ENCODE measurements around the gene TAS1R1. TPM values are rescaled to one million over a fixed set of nuclear protein-coding genes. Genes with fewer than 3 reads are reported as not detected.
A peak's percentile ranks its signal among the peaks of the same experiment; 100 is the strongest.
"Not testable (repeated sequence)": the region's sequence is repeated elsewhere in the genome, so short reads cannot be mapped to it uniquely, and the experiment has no call there.

Gene TAS1R1
- total RNA-seq, 4 donors from 2014 or later = not detected

DNA sequence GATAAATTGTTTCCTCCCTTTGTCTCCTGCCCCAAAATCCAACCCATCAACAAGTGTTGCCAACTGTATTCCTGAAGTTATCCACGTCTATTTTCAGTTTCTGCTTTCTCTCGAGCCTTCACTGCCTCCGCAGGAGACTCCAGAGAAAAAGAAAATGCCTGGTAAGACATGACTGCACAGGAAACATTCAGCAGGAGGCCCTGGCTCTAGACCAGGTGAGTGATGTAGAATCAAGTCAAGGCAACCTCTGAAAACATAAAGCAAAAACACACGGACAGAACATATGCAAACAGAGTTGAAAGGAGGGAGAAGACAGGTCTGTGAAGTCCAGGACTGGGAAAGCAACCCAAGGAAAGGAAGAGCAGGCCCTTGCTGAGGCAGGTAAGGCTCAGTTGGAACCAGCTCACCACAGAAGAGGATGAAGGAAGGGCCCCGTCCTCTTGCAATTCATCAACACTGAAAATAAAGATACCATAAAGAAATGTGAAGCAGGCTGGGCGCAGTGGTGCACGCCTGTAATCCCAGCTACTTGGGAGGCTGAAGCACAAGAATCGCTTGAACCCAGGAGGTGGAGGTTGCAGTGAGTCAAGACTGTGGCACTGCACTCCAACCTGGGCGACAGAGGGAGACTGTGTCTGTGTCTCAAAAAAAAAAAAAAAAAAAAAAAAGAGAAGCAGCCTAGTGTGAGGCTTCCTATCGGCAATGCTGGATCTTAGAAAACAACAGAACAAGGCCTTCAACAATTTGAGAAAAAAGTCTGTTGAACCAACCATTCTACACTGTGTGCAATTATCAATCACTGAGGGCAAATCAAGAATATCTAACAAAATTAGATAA lies 9.6 kb upstream of the TAS1R1 start:
- no peaks in the 10 kb centered on the region for H3K4me1 ChIP-seq
- H3K9me3 ChIP-seq = no peaks in the 10 kb centered on the region
- no peak overlapping the region for H3K27ac ChIP-seq
- H3K36me3 ChIP-seq = peaks cover 0 to 87% (median 2%) of the 10 kb centered on the region in 3 donors
- H3K27me3 ChIP-seq = no peaks in the 10 kb centered on the region
- TF ChIP-seq, protein P1, sequence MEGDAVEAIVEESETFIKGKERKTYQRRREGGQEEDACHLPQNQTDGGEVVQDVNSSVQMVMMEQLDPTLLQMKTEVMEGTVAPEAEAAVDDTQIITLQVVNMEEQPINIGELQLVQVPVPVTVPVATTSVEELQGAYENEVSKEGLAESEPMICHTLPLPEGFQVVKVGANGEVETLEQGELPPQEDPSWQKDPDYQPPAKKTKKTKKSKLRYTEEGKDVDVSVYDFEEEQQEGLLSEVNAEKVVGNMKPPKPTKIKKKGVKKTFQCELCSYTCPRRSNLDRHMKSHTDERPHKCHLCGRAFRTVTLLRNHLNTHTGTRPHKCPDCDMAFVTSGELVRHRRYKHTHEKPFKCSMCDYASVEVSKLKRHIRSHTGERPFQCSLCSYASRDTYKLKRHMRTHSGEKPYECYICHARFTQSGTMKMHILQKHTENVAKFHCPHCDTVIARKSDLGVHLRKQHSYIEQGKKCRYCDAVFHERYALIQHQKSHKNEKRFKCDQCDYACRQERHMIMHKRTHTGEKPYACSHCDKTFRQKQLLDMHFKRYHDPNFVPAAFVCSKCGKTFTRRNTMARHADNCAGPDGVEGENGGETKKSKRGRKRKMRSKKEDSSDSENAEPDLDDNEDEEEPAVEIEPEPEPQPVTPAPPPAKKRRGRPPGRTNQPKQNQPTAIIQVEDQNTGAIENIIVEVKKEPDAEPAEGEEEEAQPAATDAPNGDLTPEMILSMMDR (IDR thresholded peaks at IDR 0.05) = no peak
- TF ChIP-seq POLR2A (IDR thresholded peaks at IDR 0.05) = no peak
- DNase-seq = no peak
- no peak overlapping the region for H3K4me3 ChIP-seq

DNA sequence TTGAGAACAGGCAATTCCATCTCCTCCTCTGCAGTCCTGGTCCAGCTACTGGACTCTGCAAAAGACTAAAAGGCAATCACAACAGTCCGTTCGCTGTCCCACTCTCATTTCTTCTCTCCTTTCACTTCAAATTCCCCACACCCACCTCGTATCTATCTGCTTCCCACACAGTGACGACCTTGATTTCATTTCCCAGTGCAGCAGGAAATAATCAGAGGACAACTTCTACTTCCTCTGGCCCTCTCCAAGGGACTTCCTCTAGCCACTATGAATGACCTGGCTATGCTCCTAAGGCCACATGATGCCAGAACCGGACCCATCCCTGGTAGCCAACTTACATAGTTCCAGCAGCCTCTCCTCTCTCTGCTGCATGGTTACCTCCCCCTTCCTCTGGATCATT lies 8.8 kb upstream of the TAS1R1 start:
- no peak for TF ChIP-seq POLR2A (IDR thresholded peaks at IDR 0.05)
- TF ChIP-seq, protein P1 (IDR thresholded peaks at IDR 0.05) = no peak
- H3K27me3 ChIP-seq = no peaks in the 10 kb centered on the region
- H3K4me3 ChIP-seq = no peak overlapping the region
- H3K4me1 ChIP-seq = no peaks in the 10 kb centered on the region
- peak overlapping the region in 1 of 4 donors; percentile 0 for H3K27ac ChIP-seq
- no peak for DNase-seq
- H3K36me3 ChIP-seq = peaks cover 0 to 87% (median 2%) of the 10 kb centered on the region in 3 donors
- no peaks in the 10 kb centered on the region for H3K9me3 ChIP-seq

DNA sequence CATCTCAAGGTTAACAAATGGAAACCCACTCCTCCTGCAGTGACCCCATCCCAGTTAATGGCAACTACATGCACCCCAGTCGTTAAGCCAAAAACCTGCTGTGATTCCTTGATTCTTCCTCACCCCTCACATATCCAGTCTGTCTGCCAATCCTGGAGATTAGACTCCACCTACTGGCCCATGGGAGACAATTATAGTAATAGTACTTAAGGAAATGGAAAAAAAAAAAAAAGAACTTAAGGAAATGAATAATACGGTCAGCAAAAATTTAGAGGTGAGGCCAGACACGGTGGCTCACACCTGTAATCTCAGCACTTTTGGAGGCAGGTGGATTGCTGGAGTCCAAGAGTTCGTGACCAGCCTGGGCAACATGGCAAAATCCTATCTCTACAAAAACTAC lies 7.8 kb upstream of the TAS1R1 start:
- Histone ChIP-seq H3K27ac (no peak overlapping the region), H3K36me3 (peaks cover 0 to 77% (median 2%) of the 10 kb centered on the region in 3 donors), H3K4me1 (peaks cover 0 to under 1% (median 0%) of the 10 kb centered on the region in 4 donors), H3K27me3 (no peaks in the 10 kb centered on the region), H3K4me3 (no peak overlapping the region), H3K9me3 (no peaks in the 10 kb centered on the region)
- no peak for TF ChIP-seq POLR2A (IDR thresholded peaks at IDR 0.05)
- TF ChIP-seq, protein P1 (IDR thresholded peaks at IDR 0.05) = no peak
- DNase-seq = no peak

DNA sequence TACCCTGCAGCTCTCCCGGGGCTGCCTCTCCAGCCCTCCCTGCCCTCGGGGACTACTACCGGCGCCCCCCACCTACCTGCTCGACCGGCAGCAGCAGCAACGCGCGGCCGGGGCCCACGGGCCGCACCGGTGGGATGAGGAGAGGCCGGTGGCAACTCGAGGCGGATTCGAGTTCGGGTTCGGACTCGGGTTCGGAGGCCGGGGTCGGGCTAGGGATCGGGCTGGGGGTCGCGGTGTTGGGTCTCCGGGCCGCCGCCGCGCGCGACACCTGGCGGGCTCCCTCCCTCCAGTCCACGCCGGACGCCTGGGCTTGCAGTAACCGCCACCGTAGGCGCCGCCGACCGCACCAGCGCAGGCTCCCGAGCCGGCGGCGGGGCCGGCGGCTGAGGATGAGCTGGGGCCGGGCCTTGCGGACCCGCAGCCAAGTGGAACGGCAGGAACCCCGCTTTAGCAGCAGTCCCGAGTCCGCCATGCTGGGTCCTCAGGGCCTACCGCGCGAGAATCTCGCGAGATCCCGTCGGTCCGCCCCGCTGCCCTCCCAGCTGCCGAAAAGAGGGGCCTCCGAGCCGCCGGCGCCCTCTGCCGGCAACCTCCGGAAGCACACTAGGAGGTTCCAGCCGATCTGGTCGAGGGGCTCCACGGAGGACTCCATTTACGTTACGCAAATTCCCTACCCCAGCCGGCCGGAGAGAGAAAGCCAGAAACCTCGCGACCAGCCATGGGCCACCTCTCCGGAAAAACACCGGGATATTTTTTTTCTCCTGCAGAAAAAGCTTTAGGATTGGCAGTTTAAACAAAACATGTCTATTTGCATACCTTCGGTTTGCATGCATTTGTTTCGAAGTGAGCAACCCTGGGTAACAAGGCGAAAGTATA lies 838 bp upstream of the TAS1R1 start, which contains the start of gene NOL9:
Gene NOL9, minus strand, starts transcription at position 483 of the 876 bp plus-strand sequence. Its CDS starts 11 bp downstream, at position 472.
- Histone ChIP-seq H3K9me3 (no peaks in the 10 kb centered on the region), H3K4me1 (peaks cover 0 to 22% (median 13%) of the 10 kb centered on the region in 4 donors), H3K4me3 (peak within 1 kb of the TSS; percentile 90 to 100 (median 93)), H3K36me3 (peaks cover 0 to 17% (median 0%) of the 10 kb centered on the region in 3 donors), H3K27ac (peak within 1 kb of the TSS; percentile 69 to 85 (median 74)), H3K27me3 (no peaks in the 10 kb centered on the region)
- DNase-seq = peak; percentile 87 to 97 (median 95)
- TF ChIP-seq, protein P1 (IDR thresholded peaks at IDR 0.05) = peak; percentile 94 to 98 (median 97)
- peak in 1 of 2 donors; percentile 29 for TF ChIP-seq POLR2A (IDR thresholded peaks at IDR 0.05)

DNA sequence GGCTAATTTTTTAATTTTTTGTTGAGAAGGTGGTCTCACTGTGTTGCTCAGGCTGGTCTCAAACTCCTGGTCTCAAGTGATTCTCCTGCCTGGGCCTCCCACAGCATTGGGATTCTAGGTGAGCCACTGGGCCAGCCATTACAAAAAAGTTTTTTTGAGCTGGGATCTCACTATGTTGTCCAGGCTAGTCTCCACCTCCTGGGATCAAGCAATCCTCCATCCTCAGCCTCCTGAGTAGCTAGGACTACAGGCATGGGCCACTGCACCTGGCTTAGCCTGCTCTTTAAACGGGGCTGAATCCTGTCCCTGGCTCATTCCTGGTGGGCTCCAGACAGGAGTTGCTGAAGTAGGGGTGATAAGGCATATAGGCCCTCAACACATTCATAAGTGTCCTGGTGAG lies 2.5 kb downstream of the TAS1R1 start:
- Histone ChIP-seq H3K4me3 (no peak overlapping the region), H3K9me3 (no peaks in the 10 kb centered on the region), H3K4me1 (peaks cover 0 to 19% (median 13%) of the 10 kb centered on the region in 4 donors), H3K27me3 (no peaks in the 10 kb centered on the region), H3K36me3 (no peaks in the 10 kb centered on the region), H3K27ac (no peak overlapping the region)
- no peak for TF ChIP-seq POLR2A (IDR thresholded peaks at IDR 0.05)
- TF ChIP-seq, protein P1 (IDR thresholded peaks at IDR 0.05) = no peak
- DNase-seq = no peak

DNA sequence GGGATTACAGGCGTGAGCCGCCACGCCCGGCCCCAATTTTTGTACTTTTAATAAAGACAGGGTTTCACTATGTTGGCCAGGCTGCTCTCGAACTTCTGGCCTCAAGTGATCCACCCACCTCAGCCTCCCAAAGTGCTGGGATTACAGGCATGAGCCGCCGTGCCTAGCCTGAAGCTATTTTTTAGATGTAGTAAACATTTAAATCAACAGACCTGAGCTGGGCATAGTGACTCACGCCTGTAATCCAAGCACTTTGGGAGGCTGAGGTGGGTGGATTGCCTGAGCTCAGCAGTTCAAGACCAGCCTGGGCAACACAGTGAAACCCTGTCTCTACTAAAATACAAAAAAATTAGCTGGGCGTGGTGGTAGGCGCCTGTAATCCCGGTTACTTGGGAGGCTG lies 4.1 kb downstream of the TAS1R1 start:
- not testable (repeated sequence) for H3K27ac ChIP-seq, H3K4me1 ChIP-seq, H3K4me3 ChIP-seq, DNase-seq, H3K27me3 ChIP-seq, H3K9me3 ChIP-seq, H3K36me3 ChIP-seq
